Neural progenitor cell (in vitro differentiated cells): ENCODE results near the gene TMEM161B. TPM values are rescaled to one million over a fixed set of nuclear protein-coding genes. Genes with fewer than 3 reads are reported as not detected.

Experiments used
- DNase-seq: peaks from one replicate; pipeline ENCODE4 v3.0.0-alpha.2; 2016; ENCODE audit warnings: low spot score
- H2AFZ ChIP-seq: fragments of 200-600 bp; sonication (generic); replicated peaks from 2 replicates; pipeline ENCODE4 v1.6.1; 2016; ENCODE audit warnings: antibody characterized with exemption
- H3F3A ChIP-seq: fragments of 200-600 bp; sonication (generic); 2 replicates; pipeline ENCODE4 v1.6.1; 2016; ENCODE audit warnings: antibody characterized with exemption, low read depth
- H3K27ac ChIP-seq: fragments of 200-600 bp; sonication (generic); 2 replicates; pipeline ENCODE4 v1.5.1; 2016; ENCODE audit warnings: mild to moderate bottlenecking
- H3K27me3 ChIP-seq: fragments of 200-600 bp; sonication (generic); 2 replicates; pipeline ENCODE4 v1.6.1; 2016; ENCODE audit warnings: mild to moderate bottlenecking, moderate library complexity
- H3K36me3 ChIP-seq: fragments of 200-600 bp; sonication (generic); 2 replicates; pipeline ENCODE4 v1.5.1; 2016
- H3K4me1 ChIP-seq: fragments of 200-600 bp; sonication (generic); 2 replicates; pipeline ENCODE4 v1.6.1; 2016; ENCODE audit warnings: mixed run types
- H3K4me2 ChIP-seq: fragments of 200-600 bp; sonication (generic); 2 replicates; pipeline ENCODE4 v1.6.1; 2016
- H3K4me3 ChIP-seq: fragments of 200-600 bp; sonication (generic); 2 replicates; pipeline ENCODE4 v1.5.1; 2016
- H3K79me2 ChIP-seq: fragments of 200-600 bp; sonication (generic); 2 replicates; pipeline ENCODE4 v1.6.1; 2016; ENCODE audit warnings: low read depth
- H3K9ac ChIP-seq: fragments of 200-600 bp; sonication (generic); 2 replicates; pipeline ENCODE4 v1.6.1; 2016
- H3K9me3 ChIP-seq: fragments of 200-600 bp; sonication (generic); 2 replicates; pipeline ENCODE4 v1.5.1; 2016; ENCODE audit warnings: low read depth
- H4K20me1 ChIP-seq: fragments of 200-600 bp; sonication (generic); 2 replicates; pipeline ENCODE4 v1.6.1; 2016; ENCODE audit warnings: low read depth
- H3K27ac Mint-ChIP-seq: 3 replicates; pipeline ENCODE4 v1.8.0; 2021; ENCODE audit warnings: mixed read lengths
- H3K27me3 Mint-ChIP-seq: 2 replicates; pipeline ENCODE4 v1.8.0; 2022; ENCODE audit warnings: low read depth, mild to moderate bottlenecking, inconsistent platforms, moderate library complexity, mixed read lengths; ENCODE audit not compliant: insufficient read depth
- H3K36me3 Mint-ChIP-seq: 3 replicates; pipeline ENCODE4 v1.8.0; 2021; ENCODE audit warnings: mixed read lengths
- H3K4me1 Mint-ChIP-seq: 3 replicates; pipeline ENCODE4 v1.8.0; 2021; ENCODE audit warnings: mixed read lengths
- H3K4me3 Mint-ChIP-seq: 3 replicates; pipeline ENCODE4 v1.8.0; 2021; ENCODE audit warnings: mild to moderate bottlenecking, moderate library complexity, mixed read lengths
- H3K9me3 Mint-ChIP-seq: 3 replicates; pipeline ENCODE4 v1.8.0; 2020; ENCODE audit warnings: mixed read lengths
- EZH2 ChIP-seq: fragments of 200-600 bp; sonication (generic); IDR thresholded peaks from 2 replicates; pipeline ENCODE4 v1.6.1; 2017; ENCODE audit warnings: antibody characterized with exemption, mild to moderate bottlenecking, moderate library complexity
- EZH2phosphoT487 ChIP-seq: fragments of 200-600 bp; sonication (generic); IDR thresholded peaks from 2 replicates; pipeline ENCODE4 v1.6.1; 2017; ENCODE audit warnings: antibody characterized with exemption
- total RNA-seq: library from RNA; depleted of rRNA; stranded (reverse); fragments of >200 nt; gene quantifications from 2 replicates; pipeline ENCODE4 v1.2.3, GENCODE V29; 2015; ENCODE audit warnings: low replicate concordance
- TF ChIP-seq, protein P1 (sequence below): fragments of 200-600 bp; sonication (generic); IDR thresholded peaks from 2 replicates; pipeline ENCODE4 v1.5.1; 2017; ENCODE audit warnings: antibody characterized with exemption, mild to moderate bottlenecking

TMEM161B gene
- total RNA-seq, 1 donor from 2014 or later: 46.1 TPM

DNA sequence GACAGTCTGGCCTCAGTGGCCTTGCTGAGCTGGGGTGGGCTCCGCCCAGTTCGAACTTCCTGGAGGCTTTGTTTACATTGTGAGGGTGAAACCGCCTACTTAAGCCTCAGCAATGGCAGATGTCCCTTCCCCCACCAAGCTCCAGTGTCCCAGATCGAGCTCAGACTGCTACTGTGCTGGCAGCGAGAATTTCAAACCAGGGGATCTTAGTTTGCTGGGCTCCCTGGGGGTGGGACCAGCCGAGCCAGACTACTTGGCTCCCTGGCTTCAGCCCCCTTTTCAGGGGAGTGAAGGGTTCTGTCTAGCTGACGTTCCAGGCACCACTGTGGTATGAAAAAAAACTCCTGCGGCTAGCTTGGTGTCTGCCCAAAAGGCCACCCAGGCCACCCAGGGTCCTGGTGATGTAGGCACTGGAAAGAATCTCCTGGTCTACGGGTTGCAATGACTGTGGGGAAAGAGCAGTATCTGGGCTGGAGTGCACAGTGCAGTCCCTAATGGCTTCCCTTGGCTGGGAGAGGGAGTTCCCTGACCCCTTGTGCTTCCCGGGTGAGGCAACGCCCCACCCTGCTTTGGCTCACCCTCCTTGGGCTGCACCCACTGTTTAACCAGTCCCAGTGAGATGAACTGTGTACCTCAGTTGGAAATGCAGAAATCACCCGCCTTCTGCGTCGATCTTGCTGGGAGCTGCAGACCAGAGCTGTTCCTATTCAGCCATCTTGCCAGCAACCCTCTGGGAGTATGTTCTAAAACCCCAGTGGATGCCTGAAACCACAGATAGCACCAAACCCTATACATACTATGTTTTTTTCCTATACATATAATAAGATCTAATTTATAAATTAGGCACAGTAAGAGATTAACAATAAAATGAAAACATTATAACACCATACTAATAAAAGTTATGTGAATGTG, 95.5 kb downstream of the TMEM161B start:
- H3K27me3 Mint-ChIP-seq: no peaks in the 10 kb centered on the region
- H2AFZ ChIP-seq: peak overlapping the region; percentile 94
- peak overlapping the region; percentile 70 for H3K4me2 ChIP-seq
- no peak overlapping the region for H3K4me3 Mint-ChIP-seq
- peaks cover 3% of the 10 kb centered on the region for H3K9me3 ChIP-seq
- H3K9me3 Mint-ChIP-seq: peaks cover 32% of the 10 kb centered on the region
- H3K79me2 ChIP-seq: no peaks in the 10 kb centered on the region
- H3F3A ChIP-seq: no peaks in the 10 kb centered on the region
- peak; percentile 62 for DNase-seq
- peaks cover 2% of the 10 kb centered on the region for H3K36me3 Mint-ChIP-seq
- peak overlapping the region; percentile 51 for H3K27ac Mint-ChIP-seq
- H3K27me3 ChIP-seq: no peaks in the 10 kb centered on the region
- peaks cover 5% of the 10 kb centered on the region for H3K4me1 Mint-ChIP-seq
- no peaks in the 10 kb centered on the region for H4K20me1 ChIP-seq
- no peak overlapping the region for H3K27ac ChIP-seq
- TF ChIP-seq EZH2 (no peak), EZH2phosphoT487 (no peak)
- TF ChIP-seq, protein P1, sequence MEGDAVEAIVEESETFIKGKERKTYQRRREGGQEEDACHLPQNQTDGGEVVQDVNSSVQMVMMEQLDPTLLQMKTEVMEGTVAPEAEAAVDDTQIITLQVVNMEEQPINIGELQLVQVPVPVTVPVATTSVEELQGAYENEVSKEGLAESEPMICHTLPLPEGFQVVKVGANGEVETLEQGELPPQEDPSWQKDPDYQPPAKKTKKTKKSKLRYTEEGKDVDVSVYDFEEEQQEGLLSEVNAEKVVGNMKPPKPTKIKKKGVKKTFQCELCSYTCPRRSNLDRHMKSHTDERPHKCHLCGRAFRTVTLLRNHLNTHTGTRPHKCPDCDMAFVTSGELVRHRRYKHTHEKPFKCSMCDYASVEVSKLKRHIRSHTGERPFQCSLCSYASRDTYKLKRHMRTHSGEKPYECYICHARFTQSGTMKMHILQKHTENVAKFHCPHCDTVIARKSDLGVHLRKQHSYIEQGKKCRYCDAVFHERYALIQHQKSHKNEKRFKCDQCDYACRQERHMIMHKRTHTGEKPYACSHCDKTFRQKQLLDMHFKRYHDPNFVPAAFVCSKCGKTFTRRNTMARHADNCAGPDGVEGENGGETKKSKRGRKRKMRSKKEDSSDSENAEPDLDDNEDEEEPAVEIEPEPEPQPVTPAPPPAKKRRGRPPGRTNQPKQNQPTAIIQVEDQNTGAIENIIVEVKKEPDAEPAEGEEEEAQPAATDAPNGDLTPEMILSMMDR: no peak
- H3K36me3 ChIP-seq: no peaks in the 10 kb centered on the region
- no peak overlapping the region for H3K4me3 ChIP-seq
- H3K4me1 ChIP-seq: peaks cover 13% of the 10 kb centered on the region
- no peak overlapping the region for H3K9ac ChIP-seq

DNA sequence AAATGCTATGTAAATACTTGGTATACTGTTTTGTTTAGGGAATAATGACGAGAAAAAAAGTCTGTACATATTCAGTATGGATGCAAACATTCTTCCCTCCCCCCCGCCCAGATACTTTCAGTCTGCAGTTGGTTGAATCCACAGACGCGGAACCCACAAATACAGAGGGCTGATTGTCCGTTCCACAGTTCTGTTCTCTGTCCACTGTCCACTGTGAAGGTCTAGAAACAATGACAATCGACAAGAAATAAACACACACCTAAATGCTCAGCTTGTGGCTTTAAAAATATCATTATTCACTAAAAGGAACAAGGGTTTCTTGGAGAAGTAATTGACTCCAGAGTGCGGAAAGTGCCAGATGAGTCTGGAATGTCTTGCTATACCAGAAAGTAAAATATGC, 109.1 kb downstream of the TMEM161B start:
- no peak for DNase-seq
- Mint-ChIP-seq H3K4me3 (no peak overlapping the region), H3K27me3 (peaks cover 4% of the 10 kb centered on the region), H3K36me3 (no peaks in the 10 kb centered on the region), H3K4me1 (no peaks in the 10 kb centered on the region), H3K27ac (no peak overlapping the region), H3K9me3 (peaks cover 2% of the 10 kb centered on the region)
- H3F3A ChIP-seq: no peaks in the 10 kb centered on the region
- no peaks in the 10 kb centered on the region for H3K9me3 ChIP-seq
- no peaks in the 10 kb centered on the region for H3K79me2 ChIP-seq
- no peaks in the 10 kb centered on the region for H3K27me3 ChIP-seq
- no peak overlapping the region for H3K9ac ChIP-seq
- peaks cover 15% of the 10 kb centered on the region for H3K4me1 ChIP-seq
- H3K4me2 ChIP-seq: no peak overlapping the region
- H3K4me3 ChIP-seq: no peak overlapping the region
- H2AFZ ChIP-seq: no peak overlapping the region
- TF ChIP-seq EZH2: no peak
- TF ChIP-seq, protein P1: no peak
- no peak for TF ChIP-seq EZH2phosphoT487
- no peak overlapping the region for H3K27ac ChIP-seq
- no peaks in the 10 kb centered on the region for H4K20me1 ChIP-seq
- no peaks in the 10 kb centered on the region for H3K36me3 ChIP-seq

DNA sequence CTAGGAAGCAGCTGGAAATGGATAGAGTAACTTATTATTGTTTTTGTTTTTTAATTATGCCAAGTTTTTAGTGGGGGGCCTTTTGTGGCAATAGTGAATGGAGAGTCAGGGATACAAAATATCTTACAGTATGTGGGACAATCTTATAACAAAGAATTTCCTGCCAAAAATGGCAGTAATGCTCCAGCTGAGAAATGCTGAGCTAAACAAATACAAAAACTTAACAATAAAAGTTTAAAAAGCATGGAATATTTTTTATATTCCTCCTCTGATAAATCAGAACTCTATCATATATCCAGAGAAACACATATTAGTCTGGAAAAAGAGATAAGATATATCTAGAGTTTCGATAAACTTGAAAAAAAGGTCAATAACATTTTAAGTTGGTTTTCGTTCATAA, 110.6 kb downstream of the TMEM161B start:
- Histone ChIP-seq H3K27ac (no peak overlapping the region), H3K36me3 (no peaks in the 10 kb centered on the region), H3K4me3 (no peak overlapping the region), H3K4me1 (peaks cover 15% of the 10 kb centered on the region), H2AFZ (peak overlapping the region; percentile 21), H4K20me1 (no peaks in the 10 kb centered on the region), H3K27me3 (no peaks in the 10 kb centered on the region), H3F3A (no peaks in the 10 kb centered on the region), H3K9ac (no peak overlapping the region), H3K79me2 (no peaks in the 10 kb centered on the region), H3K4me2 (peak overlapping the region; percentile 0), H3K9me3 (no peaks in the 10 kb centered on the region)
- DNase-seq: no peak
- Mint-ChIP-seq H3K27ac (no peak overlapping the region), H3K4me3 (no peak overlapping the region), H3K36me3 (no peaks in the 10 kb centered on the region), H3K9me3 (peaks cover 2% of the 10 kb centered on the region), H3K4me1 (no peaks in the 10 kb centered on the region), H3K27me3 (peaks cover 4% of the 10 kb centered on the region)
- TF ChIP-seq, protein P1: no peak
- TF ChIP-seq EZH2phosphoT487 (no peak), EZH2 (no peak)
